GM19099 (cell line): ENCODE results near the gene PTPN14.

Experiments used
- POLR2A ChIP-seq: IDR thresholded peaks from 3 replicates; pipeline ENCODE4 v1.6.1; 2011; ENCODE audit warnings: low read depth; ENCODE audit not compliant: insufficient read length; ENCODE audit errors: extremely low read depth

The PTPN14 gene

GRCh38 chr1:214310777-214311690 lies 240.4 kb downstream of the PTPN14 start:
- no peak for TF ChIP-seq POLR2A

- TF ChIP-seq POLR2A, result no peak
Measured at GRCh38 chr1:214310010-214310409, 241.4 kb downstream of the PTPN14 start.

GRCh38 chr1:214306269-214306668 lies 245.1 kb downstream of the PTPN14 start:
- TF ChIP-seq POLR2A, result no peak

GRCh38 chr1:214305164-214305751 lies 246.1 kb downstream of the PTPN14 start:
- TF ChIP-seq POLR2A, result no peak

- no peak for TF ChIP-seq POLR2A
Measured at GRCh38 chr1:214303141-214303930, 248.1 kb downstream of the PTPN14 start.

- no peak for TF ChIP-seq POLR2A
Measured at GRCh38 chr1:214301526-214301925, 249.9 kb downstream of the PTPN14 start.

GRCh38 chr1:214300149-214300780 lies 251.1 kb downstream of the PTPN14 start:
- no peak for TF ChIP-seq POLR2A
